Stimulated activated naive CD4-positive, alpha-beta T cell (primary cell): ENCODE data around the gene RAB4A.

Source experiments
- DNase-seq, 6 experiments: peaks; one replicate each; lab custom pipeline; 2025; lab: John Stamatoyannopoulos, UW

Gene RAB4A

GRCh38 chr1:229244091-229244490, 26.8 kb upstream of the RAB4A start:
- DNase-seq, result no peak

- DNase-seq, result no peak
Measured at GRCh38 chr1:229247871-229248270, 23.0 kb upstream of the RAB4A start.

GRCh38 chr1:229248821-229249817, 21.8 kb upstream of the RAB4A start:
- no peak for DNase-seq

GRCh38 chr1:229249854-229250644, 20.9 kb upstream of the RAB4A start:
- DNase-seq, result peak in 3 of 6 experiments; percentile 13 to 51 (median 35)

- no peak for DNase-seq
Measured at GRCh38 chr1:229251185-229251584, 19.7 kb upstream of the RAB4A start.

GRCh38 chr1:229252228-229252984, 18.5 kb upstream of the RAB4A start:
- DNase-seq, result no peak

GRCh38 chr1:229253151-229253974, 17.5 kb upstream of the RAB4A start:
- DNase-seq, result peak in 3 of 6 experiments; percentile 71 to 76 (median 74)

- peak in 4 of 6 experiments; percentile 17 to 69 (median 56) for DNase-seq
Measured at GRCh38 chr1:229254910-229255541, 15.9 kb upstream of the RAB4A start.

- peak; percentile 44 to 82 (median 56) for DNase-seq
Measured at GRCh38 chr1:229258031-229258756, 12.7 kb upstream of the RAB4A start.

- no peak for DNase-seq
Measured at GRCh38 chr1:229258757-229259060, 12.2 kb upstream of the RAB4A start.

GRCh38 chr1:229260297-229260696, 10.6 kb upstream of the RAB4A start:
- DNase-seq, result no peak

GRCh38 chr1:229262239-229262638, 8.7 kb upstream of the RAB4A start:
- DNase-seq, result no peak

GRCh38 chr1:229263254-229263653, 7.7 kb upstream of the RAB4A start:
- no peak for DNase-seq

GRCh38 chr1:229264068-229264467, 6.8 kb upstream of the RAB4A start:
- DNase-seq, result no peak

GRCh38 chr1:229264487-229264886, 6.4 kb upstream of the RAB4A start:
- no peak for DNase-seq

GRCh38 chr1:229266274-229266673, 4.6 kb upstream of the RAB4A start:
- no peak for DNase-seq

GRCh38 chr1:229266832-229267500, 3.9 kb upstream of the RAB4A start:
- DNase-seq, result no peak

- DNase-seq, result no peak
Measured at GRCh38 chr1:229268505-229268904, 2.4 kb upstream of the RAB4A start.

GRCh38 chr1:229271448-229272159, 693 bp downstream of the RAB4A start:
- peak in 3 of 6 experiments; percentile 29 to 48 (median 40) for DNase-seq
